Smooth muscle cell (in vitro differentiated cells): Measurements from ENCODE around the gene COX14. TPM values are rescaled to one million over a fixed set of nuclear protein-coding genes. Genes with fewer than 3 reads are reported as not detected.

ENCODE experiments used
- DNase-seq: peaks from one replicate; lab custom pipeline; 2025; ENCODE audit not compliant: unreplicated experiment; lab: John Stamatoyannopoulos, UW
- H2AFZ ChIP-seq: fragments of 200-600 bp; sonication (generic); 2 replicates; pipeline ENCODE4 v1.6.0; 2016; ENCODE audit warnings: antibody characterized with exemption, low read depth, mild to moderate bottlenecking
- H3F3A ChIP-seq: fragments of 200-600 bp; sonication (generic); 2 replicates; pipeline ENCODE4 v1.6.0; 2017; ENCODE audit warnings: antibody characterized with exemption, low read depth
- H3K27ac ChIP-seq: fragments of 200-600 bp; sonication (generic); 2 replicates; pipeline ENCODE4 v1.5.1; 2016; ENCODE audit warnings: low read depth, mild to moderate bottlenecking
- H3K27me3 ChIP-seq: fragments of 200-600 bp; sonication (generic); 2 replicates; pipeline ENCODE4 v1.6.1; 2016; ENCODE audit warnings: low read depth, mild to moderate bottlenecking
- H3K36me3 ChIP-seq: fragments of 200-600 bp; sonication (generic); 2 replicates; pipeline ENCODE4 v1.5.1; 2016; ENCODE audit warnings: low read depth
- H3K4me1 ChIP-seq: fragments of 200-600 bp; sonication (generic); 2 replicates; pipeline ENCODE4 v1.5.1; 2016; ENCODE audit warnings: low read depth
- H3K4me2 ChIP-seq: fragments of 200-600 bp; sonication (generic); 2 replicates; pipeline ENCODE4 v1.6.0; 2016; ENCODE audit warnings: mild to moderate bottlenecking
- H3K4me3 ChIP-seq: fragments of 200-600 bp; sonication (generic); 2 replicates; pipeline ENCODE4 v1.5.1; 2016; ENCODE audit warnings: mild to moderate bottlenecking
- H3K79me2 ChIP-seq: fragments of 200-600 bp; sonication (generic); 2 replicates; pipeline ENCODE4 v1.6.0; 2016; ENCODE audit warnings: low read depth, mild to moderate bottlenecking
- H3K9ac ChIP-seq: fragments of 200-600 bp; sonication (generic); 2 replicates; pipeline ENCODE4 v1.6.0; 2016; ENCODE audit warnings: low read depth
- H3K9me3 ChIP-seq: fragments of 200-600 bp; sonication (generic); replicated peaks from 2 replicates; pipeline ENCODE4 v1.5.1; 2016; ENCODE audit warnings: low read depth
- H4K20me1 ChIP-seq: fragments of 200-600 bp; sonication (generic); 2 replicates; pipeline ENCODE4 v1.6.0; 2016; ENCODE audit warnings: low read depth
- WGBS: methylation state at CpG from one replicate; pipeline ENCODE4 v1.1.7; 2016; ENCODE audit warnings: low lambda C conversion rate; 5-methylcytosine and 5-hydroxymethylcytosine counted together
- polyA plus RNA-seq: library from polyadenylated mRNA; unstranded; fragments of >200 nt; fragmentation: Nextera tagmentation; extraction: Ambion mirVana; gene quantifications from 2 replicates; pipeline ENCODE4 v1.2.1, GENCODE V29; 2016
- total RNA-seq: library from RNA; depleted of rRNA; stranded (reverse); fragments of >200 nt; gene quantifications from 2 replicates; pipeline ENCODE4 v1.2.3, GENCODE V29; 2014
- TF ChIP-seq, protein P1 (sequence below): fragments of 200-600 bp; sonication (generic); IDR thresholded peaks from 2 replicates; pipeline ENCODE4 v1.5.1; 2017; ENCODE audit warnings: borderline replicate concordance, mild to moderate bottlenecking, antibody characterized with exemption; ENCODE audit not compliant: insufficient read depth, poor library complexity, severe bottlenecking

Gene COX14
- total and polyA plus RNA-seq, 2 experiments from 2014 or later: 18.6 to 67.9 TPM

DNA sequence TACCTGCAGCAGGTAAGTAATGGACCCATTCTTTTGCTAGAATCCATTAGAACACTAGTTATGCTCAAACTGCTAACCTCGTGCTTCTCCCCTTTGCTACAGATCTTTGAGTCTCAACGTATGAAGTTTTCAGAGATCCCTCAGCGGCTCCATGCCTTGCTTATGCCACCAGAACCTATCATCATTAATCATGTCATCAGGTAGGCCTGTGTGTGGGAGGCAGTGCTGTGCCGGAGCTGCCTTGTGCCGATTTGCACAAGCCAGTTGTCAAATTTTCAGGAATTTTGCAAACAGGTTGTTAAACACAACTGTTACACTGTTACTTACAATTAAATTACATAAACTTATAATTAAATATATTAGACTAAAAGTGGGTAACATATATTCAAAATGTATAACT lies 21.6 kb upstream of the COX14 start:
- Histone ChIP-seq H3K9ac (no peak overlapping the region), H3K4me3 (no peak overlapping the region), H3K4me2 (no peak overlapping the region), H4K20me1 (peaks cover 23% of the 10 kb centered on the region), H3K27ac (no peak overlapping the region), H3K79me2 (peaks cover 5% of the 10 kb centered on the region), H2AFZ (no peak overlapping the region), H3K36me3 (peaks cover 20% of the 10 kb centered on the region), H3K4me1 (no peaks in the 10 kb centered on the region), H3K27me3 (no peaks in the 10 kb centered on the region), H3K9me3 (no peaks in the 10 kb centered on the region), H3F3A (peaks cover 7% of the 10 kb centered on the region)
- no peak for DNase-seq
- 92% methylated on average over 5 of the region's 5 CpGs for WGBS
- TF ChIP-seq, protein P1, sequence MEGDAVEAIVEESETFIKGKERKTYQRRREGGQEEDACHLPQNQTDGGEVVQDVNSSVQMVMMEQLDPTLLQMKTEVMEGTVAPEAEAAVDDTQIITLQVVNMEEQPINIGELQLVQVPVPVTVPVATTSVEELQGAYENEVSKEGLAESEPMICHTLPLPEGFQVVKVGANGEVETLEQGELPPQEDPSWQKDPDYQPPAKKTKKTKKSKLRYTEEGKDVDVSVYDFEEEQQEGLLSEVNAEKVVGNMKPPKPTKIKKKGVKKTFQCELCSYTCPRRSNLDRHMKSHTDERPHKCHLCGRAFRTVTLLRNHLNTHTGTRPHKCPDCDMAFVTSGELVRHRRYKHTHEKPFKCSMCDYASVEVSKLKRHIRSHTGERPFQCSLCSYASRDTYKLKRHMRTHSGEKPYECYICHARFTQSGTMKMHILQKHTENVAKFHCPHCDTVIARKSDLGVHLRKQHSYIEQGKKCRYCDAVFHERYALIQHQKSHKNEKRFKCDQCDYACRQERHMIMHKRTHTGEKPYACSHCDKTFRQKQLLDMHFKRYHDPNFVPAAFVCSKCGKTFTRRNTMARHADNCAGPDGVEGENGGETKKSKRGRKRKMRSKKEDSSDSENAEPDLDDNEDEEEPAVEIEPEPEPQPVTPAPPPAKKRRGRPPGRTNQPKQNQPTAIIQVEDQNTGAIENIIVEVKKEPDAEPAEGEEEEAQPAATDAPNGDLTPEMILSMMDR: no peak

DNA sequence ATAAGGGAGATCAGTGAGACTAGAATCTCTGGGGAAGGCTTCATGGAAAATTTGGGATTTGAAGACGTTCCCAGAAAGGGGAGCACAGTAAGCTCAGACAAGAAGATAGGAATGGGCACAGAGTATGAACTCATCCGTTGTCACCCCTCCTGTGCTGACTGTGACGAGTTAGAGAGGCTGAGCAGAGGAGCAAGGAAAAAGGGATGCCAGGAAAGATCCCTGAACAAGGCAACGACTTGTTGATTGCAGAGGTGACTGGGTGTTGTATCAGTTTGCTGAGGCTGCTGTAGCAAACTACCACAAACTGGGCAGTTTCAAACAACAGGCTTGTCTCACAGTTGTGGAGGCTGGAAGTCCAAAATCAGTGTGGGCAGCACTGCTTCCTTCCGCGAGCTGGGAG lies 14.1 kb upstream of the COX14 start:
- TF ChIP-seq, protein P1: no peak
- Histone ChIP-seq H3K9me3 (no peaks in the 10 kb centered on the region), H2AFZ (no peak overlapping the region), H3K27ac (no peak overlapping the region), H3K9ac (no peak overlapping the region), H3K36me3 (peaks cover 8% of the 10 kb centered on the region), H3K4me1 (no peaks in the 10 kb centered on the region), H3F3A (peaks cover 14% of the 10 kb centered on the region), H3K27me3 (no peaks in the 10 kb centered on the region), H4K20me1 (no peaks in the 10 kb centered on the region), H3K79me2 (no peaks in the 10 kb centered on the region), H3K4me3 (no peak overlapping the region), H3K4me2 (no peak overlapping the region)
- WGBS: 97% methylated on average over 6 of the region's 6 CpGs
- DNase-seq: no peak

DNA sequence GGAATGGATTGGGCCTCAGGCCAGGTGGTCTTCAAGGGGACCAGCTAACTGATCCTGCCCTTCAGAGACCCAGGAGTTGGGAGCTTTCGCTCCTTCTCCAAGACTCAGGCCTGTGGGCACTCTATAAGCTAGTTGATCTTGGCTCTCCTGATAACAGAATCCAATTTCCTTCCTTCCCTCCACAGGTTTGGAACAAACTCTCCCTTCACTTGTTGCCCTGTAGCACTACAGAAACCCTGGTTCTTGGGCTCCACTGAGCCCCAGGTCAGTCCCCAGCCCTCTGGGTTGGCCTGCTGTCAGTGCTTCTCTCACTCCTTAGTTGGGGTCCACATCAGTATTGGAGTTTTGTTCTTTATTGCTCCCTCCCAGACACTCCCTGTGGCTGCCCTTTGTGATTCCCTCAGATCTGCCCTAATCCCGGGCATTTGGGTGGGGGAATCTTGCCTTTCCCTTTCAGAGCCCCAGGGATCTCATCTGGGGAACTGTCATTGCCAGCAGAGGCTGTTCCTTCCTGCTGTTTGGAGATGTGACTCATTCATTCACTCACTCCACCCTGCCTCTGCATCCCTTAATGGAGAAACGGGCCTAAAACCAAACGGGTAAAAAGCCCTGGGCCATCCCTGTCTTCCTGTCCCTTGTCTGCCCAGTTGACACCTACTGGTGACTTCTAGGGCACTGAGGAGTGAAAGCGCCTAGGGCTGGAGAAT lies 12.6 kb upstream of the COX14 start:
- no peak overlapping the region for H3K4me2 ChIP-seq

More for the DNA sequence above, 12.6 kb upstream of the COX14 start:
- H3F3A ChIP-seq: peaks cover 14% of the 10 kb centered on the region
- H3K27me3 ChIP-seq: no peaks in the 10 kb centered on the region
- no peaks in the 10 kb centered on the region for H3K4me1 ChIP-seq
- H2AFZ ChIP-seq: no peak overlapping the region
- no peak overlapping the region for H3K9ac ChIP-seq
- H3K36me3 ChIP-seq: peaks cover 3% of the 10 kb centered on the region
- 75% methylated on average over 5 of the region's 5 CpGs for WGBS
- no peak overlapping the region for H3K4me3 ChIP-seq
- no peaks in the 10 kb centered on the region for H4K20me1 ChIP-seq
- DNase-seq: no peak
- TF ChIP-seq, protein P1: no peak
- no peaks in the 10 kb centered on the region for H3K79me2 ChIP-seq
- no peaks in the 10 kb centered on the region for H3K9me3 ChIP-seq
- no peak overlapping the region for H3K27ac ChIP-seq
